ENCODE results near the gene EMC1.
"Not testable (repeated sequence)": the region's sequence is repeated elsewhere in the genome, so short reads cannot be mapped to it uniquely, and the experiment has no call there.

GRCh38 chr1:19285366-19285765 lies 34.0 kb upstream of the EMC1 start:
- TF ChIP-seq ZNF292 (tag by site-specific recombination; IDR thresholded peaks at IDR 0.05; ENCODE audit: borderline replicate concordance, low read depth); ZNF501 (tag by site-specific recombination; IDR thresholded peaks at IDR 0.05); CTCF (tag by site-specific recombination; IDR thresholded peaks at IDR 0.05); ZXDB (tag by site-specific recombination; IDR thresholded peaks at IDR 0.05); ZNF2 (tag by site-specific recombination; IDR thresholded peaks at IDR 0.05); REST (tag by site-specific recombination; IDR thresholded peaks at IDR 0.05); ZNF529 (tag by site-specific recombination; IDR thresholded peaks at IDR 0.05; ENCODE audit: insufficient replicate concordance): not testable (repeated sequence)

Data from HEK293 (cell line).